ENCODE measurements around the gene RABL2A.
"Not testable (repeated sequence)": the region's sequence is repeated elsewhere in the genome, so short reads cannot be mapped to it uniquely, and the experiment has no call there.

DNA sequence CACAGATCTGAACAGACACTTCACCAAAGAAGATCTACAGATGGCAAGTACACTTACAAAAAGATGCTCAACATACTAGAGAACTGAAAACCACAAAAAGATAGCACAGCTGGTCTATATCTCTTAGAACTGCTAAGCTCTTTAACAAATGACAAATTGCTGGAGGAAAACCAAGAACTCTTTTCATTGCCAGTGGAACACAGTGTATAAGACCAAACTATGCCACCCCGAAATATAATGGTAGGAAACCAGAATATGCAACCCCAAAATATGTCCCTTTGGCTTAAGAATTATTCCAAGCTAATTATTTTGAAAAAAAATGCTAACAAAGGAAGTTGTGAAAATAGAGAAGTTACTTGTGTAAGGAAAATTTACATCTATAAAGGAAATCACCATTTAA lies 21.0 kb upstream of the RABL2A start:
- TF ChIP-seq, protein P1, sequence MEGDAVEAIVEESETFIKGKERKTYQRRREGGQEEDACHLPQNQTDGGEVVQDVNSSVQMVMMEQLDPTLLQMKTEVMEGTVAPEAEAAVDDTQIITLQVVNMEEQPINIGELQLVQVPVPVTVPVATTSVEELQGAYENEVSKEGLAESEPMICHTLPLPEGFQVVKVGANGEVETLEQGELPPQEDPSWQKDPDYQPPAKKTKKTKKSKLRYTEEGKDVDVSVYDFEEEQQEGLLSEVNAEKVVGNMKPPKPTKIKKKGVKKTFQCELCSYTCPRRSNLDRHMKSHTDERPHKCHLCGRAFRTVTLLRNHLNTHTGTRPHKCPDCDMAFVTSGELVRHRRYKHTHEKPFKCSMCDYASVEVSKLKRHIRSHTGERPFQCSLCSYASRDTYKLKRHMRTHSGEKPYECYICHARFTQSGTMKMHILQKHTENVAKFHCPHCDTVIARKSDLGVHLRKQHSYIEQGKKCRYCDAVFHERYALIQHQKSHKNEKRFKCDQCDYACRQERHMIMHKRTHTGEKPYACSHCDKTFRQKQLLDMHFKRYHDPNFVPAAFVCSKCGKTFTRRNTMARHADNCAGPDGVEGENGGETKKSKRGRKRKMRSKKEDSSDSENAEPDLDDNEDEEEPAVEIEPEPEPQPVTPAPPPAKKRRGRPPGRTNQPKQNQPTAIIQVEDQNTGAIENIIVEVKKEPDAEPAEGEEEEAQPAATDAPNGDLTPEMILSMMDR (IDR thresholded peaks at IDR 0.05 in 4 of 5, conservative IDR thresholded peaks at IDR 0.05 in 1 of 5): not testable (repeated sequence)
- not testable (repeated sequence) for TF ChIP-seq POLR2A (IDR thresholded peaks at IDR 0.05)

Data from gastrocnemius medialis (tissue), 4 donors.